VCaP (cell line): ENCODE results near the gene CLEC2D.

Source experiments
- H3K27ac ChIP-seq: fragments of 450-650 bp; 2 replicates; pipeline ENCODE4 v1.5.1; 2017
- TF ChIP-seq, protein P1 (sequence below): fragments of 450-650 bp; conservative IDR thresholded peaks from 2 replicates; pipeline ENCODE4 v1.5.1; 2017; ENCODE audit warnings: mild to moderate bottlenecking, moderate library complexity

The CLEC2D gene

DNA sequence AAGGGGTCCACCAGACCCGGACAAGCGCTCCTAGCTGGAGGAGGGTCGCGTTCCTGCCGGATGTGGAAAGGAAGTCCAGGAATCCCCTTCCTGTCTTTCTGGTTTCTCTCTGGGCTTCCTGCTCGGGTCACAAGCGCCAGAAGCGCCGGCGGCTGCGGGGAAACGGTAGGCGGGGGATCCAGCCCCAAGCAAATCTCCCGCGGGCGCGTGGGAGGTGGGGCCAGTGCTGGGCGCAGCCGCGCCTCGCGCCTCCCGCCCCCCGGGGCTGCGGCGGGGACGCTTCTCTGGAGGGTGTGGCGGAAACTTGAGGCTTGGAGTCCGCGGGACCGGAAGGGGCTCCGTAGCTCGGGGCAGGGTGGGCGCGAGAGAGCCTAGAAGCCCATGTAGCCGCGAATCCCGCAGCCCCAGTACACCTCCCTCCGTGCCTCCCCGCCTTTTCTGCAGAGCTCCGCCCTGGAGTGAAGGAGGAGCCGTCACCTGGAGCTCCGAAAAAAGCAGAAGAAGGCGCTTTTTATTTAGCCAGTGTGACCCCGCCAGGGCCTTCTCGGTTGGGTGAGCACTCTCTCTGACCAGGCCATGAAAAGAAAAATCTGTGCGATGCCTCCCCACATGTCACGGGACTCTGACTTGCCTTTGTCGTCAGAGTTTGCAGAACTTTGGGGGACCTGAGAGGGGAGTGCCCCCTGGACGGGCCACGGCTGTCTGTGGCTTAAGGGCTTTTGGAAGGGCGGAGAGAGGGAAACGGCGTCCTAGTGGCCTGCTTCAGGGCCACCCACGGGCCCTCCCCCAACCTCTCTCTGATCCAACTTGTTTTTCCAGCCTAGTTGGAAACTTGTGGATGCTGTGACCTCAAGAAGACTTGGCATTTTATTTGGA, 21.4 kb upstream of the CLEC2D start:
- peak overlapping the region; percentile 92 for H3K27ac ChIP-seq
- TF ChIP-seq, protein P1, sequence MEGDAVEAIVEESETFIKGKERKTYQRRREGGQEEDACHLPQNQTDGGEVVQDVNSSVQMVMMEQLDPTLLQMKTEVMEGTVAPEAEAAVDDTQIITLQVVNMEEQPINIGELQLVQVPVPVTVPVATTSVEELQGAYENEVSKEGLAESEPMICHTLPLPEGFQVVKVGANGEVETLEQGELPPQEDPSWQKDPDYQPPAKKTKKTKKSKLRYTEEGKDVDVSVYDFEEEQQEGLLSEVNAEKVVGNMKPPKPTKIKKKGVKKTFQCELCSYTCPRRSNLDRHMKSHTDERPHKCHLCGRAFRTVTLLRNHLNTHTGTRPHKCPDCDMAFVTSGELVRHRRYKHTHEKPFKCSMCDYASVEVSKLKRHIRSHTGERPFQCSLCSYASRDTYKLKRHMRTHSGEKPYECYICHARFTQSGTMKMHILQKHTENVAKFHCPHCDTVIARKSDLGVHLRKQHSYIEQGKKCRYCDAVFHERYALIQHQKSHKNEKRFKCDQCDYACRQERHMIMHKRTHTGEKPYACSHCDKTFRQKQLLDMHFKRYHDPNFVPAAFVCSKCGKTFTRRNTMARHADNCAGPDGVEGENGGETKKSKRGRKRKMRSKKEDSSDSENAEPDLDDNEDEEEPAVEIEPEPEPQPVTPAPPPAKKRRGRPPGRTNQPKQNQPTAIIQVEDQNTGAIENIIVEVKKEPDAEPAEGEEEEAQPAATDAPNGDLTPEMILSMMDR: no peak

DNA sequence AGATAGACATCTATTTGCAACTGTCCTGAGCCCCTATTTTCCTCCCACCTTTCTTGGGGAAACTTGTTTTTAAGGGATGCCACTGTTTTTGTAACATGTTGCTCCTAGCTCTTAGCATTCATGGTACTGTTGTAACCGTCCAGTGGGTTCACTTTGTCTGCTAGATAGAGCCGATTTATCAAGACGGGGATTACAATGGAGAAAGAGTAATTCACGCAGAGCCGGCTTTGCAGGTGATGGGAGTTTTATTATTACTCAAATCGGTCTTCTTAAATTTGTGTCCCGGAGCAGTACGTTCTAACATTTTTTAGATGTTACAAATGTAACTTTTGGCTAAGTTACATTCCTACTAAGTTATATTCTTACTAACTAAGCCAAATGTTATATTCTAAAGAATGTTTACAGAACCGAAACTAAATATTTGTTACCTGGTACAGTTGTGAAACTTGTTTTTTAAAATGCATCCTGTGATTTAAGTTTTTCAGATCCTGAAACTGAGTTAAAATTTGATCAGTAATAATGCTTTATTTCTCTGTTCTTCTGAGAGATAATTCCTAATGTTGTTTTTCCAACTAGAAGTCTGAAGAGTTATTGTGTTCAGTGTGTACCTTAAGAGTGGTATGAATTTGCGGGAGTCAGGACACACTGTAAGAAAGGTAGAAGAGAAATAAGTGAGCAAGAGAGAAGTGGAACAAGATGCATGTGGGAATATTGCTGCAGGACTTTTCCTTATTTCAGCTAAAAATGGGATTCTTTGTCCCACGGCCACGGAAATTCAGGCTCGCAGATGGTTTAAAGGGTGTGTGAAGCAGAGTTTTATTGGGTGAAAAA, 20.6 kb upstream of the CLEC2D start:
- H3K27ac ChIP-seq: peak overlapping the region; percentile 92
- TF ChIP-seq, protein P1: no peak

DNA sequence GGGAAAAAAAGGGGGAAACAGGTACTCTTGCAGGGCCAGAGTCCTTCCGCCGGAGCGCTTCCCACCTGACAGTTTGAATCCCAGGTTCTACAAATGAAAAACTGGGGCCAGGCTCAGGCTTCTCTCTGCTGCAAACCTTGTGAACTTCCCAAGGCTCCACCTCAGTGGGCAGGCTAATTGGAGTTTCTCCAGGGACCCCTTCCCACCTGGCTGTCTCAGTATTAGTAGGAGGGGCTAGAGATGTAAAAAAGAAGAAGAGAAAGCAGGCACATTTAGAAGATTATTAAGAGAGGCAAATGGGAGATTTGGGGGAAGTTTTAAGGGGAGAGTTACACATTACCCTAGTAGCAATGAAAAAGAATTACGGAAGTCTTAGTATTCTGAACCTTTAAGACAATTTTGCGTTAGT, 20.0 kb upstream of the CLEC2D start:
- TF ChIP-seq, protein P1: no peak
- peak overlapping the region; percentile 92 for H3K27ac ChIP-seq

DNA sequence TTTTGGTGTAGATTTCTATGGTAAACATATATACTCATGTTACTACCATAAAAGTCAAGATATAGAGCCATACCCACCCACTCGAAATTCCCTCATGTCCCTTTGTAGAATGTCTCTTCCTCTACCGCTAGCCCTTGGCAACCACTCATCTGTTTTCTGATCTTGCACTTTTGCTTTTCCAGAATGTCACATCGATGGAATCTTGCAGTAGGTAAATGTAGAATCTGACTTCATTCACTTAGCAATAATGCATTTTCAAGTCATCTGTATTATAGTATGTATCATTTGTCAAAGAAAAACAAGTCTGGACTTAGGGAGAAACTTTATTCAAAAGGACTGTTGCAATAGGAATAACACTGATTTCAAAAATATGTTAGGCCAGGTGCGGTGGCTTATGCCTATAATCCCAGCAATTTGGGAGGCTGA, 19.3 kb upstream of the CLEC2D start:
- TF ChIP-seq, protein P1: no peak
- H3K27ac ChIP-seq: no peak overlapping the region

DNA sequence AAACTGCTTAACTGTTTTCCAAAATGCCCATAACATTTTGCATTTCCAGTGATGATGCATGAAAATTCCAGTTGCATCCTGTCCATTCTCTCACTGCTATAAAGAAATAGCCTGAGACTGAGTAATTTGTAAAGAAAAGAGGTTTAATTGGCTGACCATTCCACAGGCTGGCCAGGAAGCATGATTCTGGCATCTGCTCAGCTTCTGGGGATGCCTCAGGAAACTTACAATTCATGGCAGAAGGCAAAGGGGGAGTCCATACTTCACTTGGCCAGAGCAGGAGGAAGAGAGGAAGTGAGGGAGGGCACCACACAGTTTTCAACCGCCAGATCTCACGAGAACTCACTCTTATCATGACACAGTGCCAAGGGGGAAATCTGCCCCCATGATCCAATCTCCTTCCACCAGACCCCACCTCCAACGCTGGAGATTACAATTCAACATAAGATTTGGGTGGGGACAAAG, 18.2 kb upstream of the CLEC2D start:
- no peak overlapping the region for H3K27ac ChIP-seq

DNA sequence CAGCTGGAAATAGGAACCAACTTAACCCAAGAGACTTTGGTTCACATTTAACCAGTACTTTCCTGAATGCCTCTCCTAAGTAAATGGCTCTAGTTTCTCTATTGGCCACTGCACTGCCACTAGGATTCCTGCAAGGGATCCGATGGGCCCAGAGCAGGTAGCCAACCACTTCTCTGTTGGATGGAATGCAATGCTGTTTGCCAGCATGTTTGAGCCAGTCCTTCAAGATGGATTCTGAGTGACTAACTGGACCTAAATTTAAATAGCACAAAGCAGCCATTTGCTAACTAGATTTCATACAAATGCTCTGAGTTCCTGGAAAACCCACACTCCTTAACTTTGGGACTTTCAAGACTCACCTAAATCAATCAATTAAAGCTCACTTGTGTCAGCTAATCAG, 9.5 kb upstream of the CLEC2D start:
- TF ChIP-seq, protein P1: no peak
- H3K27ac ChIP-seq: no peak overlapping the region

More for the DNA sequence above, 18.2 kb upstream of the CLEC2D start:
- TF ChIP-seq, protein P1: no peak

DNA sequence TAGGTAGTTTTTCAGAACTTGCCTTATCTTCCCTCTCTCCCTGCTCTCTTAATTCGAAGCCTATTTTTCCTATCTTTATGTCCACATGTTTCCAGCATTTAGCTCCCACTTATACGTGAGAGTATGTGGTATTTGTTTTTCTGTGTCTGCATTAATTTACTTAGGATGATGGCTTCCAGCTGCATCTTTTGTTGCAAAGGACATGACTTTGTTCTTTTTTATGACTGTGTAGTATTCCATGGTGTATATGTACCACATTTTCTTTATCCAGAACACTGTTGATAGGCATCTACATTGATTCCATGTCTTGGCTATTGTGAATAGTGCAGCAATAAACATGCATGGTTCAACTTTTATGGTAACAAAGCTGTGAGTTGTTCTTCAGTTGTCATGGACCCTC, 7.8 kb upstream of the CLEC2D start:
- H3K27ac ChIP-seq: no peak overlapping the region

More for the DNA sequence above, 7.8 kb upstream of the CLEC2D start:
- TF ChIP-seq, protein P1: no peak
